RWPE2 (cell line): ENCODE data around the gene CDC42BPB.

ENCODE experiments used
- ATAC-seq: fragments of 200-7000 bp; cut with Tn5 transposase; 3 replicates; pipeline ENCODE4 v1.9.1; 2021; ENCODE audit warnings: low read depth
- DNase-seq: peaks from one replicate; pipeline ENCODE4 v3.0.0-alpha.2; 2020; ENCODE audit warnings: low spot score
- H3K27ac ChIP-seq: fragments of 450-650 bp; 2 replicates; pipeline ENCODE4 v1.5.1; 2017; ENCODE audit warnings: mild to moderate bottlenecking; ENCODE audit not compliant: poor library complexity, severe bottlenecking
- H3K27me3 ChIP-seq: fragments of 250-450 bp; sonication (Bioruptor Pico); 2 replicates; pipeline ENCODE4 v1.5.1; 2021; ENCODE audit warnings: mild to moderate bottlenecking, moderate library complexity; ENCODE audit not compliant: insufficient read depth, poor library complexity, severe bottlenecking
- H3K36me3 ChIP-seq: fragments of 250-450 bp; sonication (Bioruptor Pico); 2 replicates; pipeline ENCODE4 v1.5.1; 2020; ENCODE audit warnings: low read depth, mild to moderate bottlenecking, moderate library complexity
- H3K4me1 ChIP-seq: fragments of 250-450 bp; sonication (Bioruptor Pico); 2 replicates; pipeline ENCODE4 v1.5.1; 2021; ENCODE audit warnings: mild to moderate bottlenecking, moderate library complexity; ENCODE audit not compliant: insufficient read depth, poor library complexity, severe bottlenecking
- H3K4me3 ChIP-seq: fragments of 250-450 bp; sonication (Bioruptor Pico); 2 replicates; pipeline ENCODE4 v1.5.1; 2021; ENCODE audit warnings: mild to moderate bottlenecking, moderate library complexity; ENCODE audit not compliant: severe bottlenecking
- H3K9me3 ChIP-seq: fragments of 250-450 bp; sonication (Bioruptor Pico); 2 replicates; pipeline ENCODE4 v1.5.1; 2021; ENCODE audit warnings: mild to moderate bottlenecking, moderate library complexity; ENCODE audit not compliant: severe bottlenecking
- TF ChIP-seq, protein P1 (sequence below): fragments of 450-650 bp; IDR thresholded peaks from one replicate; pipeline ENCODE4 v1.5.1; 2017; ENCODE audit warnings: mild to moderate bottlenecking, moderate library complexity; ENCODE audit not compliant: poor library complexity, severe bottlenecking

The CDC42BPB gene

GRCh38 chr14:103001651-103002396 is 55.5 kb downstream of the CDC42BPB start:
- H3K36me3 ChIP-seq = peaks cover 70% of the 10 kb centered on the region
- no peaks in the 10 kb centered on the region for H3K27me3 ChIP-seq
- TF ChIP-seq, protein P1, sequence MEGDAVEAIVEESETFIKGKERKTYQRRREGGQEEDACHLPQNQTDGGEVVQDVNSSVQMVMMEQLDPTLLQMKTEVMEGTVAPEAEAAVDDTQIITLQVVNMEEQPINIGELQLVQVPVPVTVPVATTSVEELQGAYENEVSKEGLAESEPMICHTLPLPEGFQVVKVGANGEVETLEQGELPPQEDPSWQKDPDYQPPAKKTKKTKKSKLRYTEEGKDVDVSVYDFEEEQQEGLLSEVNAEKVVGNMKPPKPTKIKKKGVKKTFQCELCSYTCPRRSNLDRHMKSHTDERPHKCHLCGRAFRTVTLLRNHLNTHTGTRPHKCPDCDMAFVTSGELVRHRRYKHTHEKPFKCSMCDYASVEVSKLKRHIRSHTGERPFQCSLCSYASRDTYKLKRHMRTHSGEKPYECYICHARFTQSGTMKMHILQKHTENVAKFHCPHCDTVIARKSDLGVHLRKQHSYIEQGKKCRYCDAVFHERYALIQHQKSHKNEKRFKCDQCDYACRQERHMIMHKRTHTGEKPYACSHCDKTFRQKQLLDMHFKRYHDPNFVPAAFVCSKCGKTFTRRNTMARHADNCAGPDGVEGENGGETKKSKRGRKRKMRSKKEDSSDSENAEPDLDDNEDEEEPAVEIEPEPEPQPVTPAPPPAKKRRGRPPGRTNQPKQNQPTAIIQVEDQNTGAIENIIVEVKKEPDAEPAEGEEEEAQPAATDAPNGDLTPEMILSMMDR = no peak
- no peak for DNase-seq
- no peak overlapping the region for H3K27ac ChIP-seq
- no peak for ATAC-seq
- H3K9me3 ChIP-seq = no peaks in the 10 kb centered on the region
- no peaks in the 10 kb centered on the region for H3K4me1 ChIP-seq
- H3K4me3 ChIP-seq = no peak overlapping the region

DNA sequence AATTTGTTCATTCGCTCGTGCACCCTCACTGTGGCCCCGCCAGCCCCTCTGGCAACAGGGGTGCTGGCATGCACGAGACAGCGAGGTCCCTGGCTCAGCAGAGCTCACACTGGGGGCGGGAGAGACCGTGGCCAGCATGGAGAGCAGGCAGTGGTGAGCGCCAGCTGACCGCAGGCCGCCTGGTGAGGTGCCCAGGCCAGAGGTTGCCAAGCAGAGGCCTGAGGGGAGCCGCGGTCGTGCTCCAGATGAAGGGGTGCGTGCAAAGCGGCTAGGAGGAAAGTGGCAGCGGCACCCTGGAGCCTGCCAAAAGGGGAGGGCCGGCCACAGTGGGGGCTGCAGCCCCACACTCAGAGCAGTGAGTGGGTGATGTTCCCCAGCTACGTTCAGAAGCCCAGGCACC is 56.1 kb downstream of the CDC42BPB start:
- Histone ChIP-seq H3K4me3 (no peak overlapping the region), H3K27me3 (no peaks in the 10 kb centered on the region), H3K27ac (no peak overlapping the region), H3K9me3 (no peaks in the 10 kb centered on the region), H3K36me3 (peaks cover 68% of the 10 kb centered on the region), H3K4me1 (no peaks in the 10 kb centered on the region)
- no peak for DNase-seq
- ATAC-seq = no peak
- TF ChIP-seq, protein P1 = no peak

DNA sequence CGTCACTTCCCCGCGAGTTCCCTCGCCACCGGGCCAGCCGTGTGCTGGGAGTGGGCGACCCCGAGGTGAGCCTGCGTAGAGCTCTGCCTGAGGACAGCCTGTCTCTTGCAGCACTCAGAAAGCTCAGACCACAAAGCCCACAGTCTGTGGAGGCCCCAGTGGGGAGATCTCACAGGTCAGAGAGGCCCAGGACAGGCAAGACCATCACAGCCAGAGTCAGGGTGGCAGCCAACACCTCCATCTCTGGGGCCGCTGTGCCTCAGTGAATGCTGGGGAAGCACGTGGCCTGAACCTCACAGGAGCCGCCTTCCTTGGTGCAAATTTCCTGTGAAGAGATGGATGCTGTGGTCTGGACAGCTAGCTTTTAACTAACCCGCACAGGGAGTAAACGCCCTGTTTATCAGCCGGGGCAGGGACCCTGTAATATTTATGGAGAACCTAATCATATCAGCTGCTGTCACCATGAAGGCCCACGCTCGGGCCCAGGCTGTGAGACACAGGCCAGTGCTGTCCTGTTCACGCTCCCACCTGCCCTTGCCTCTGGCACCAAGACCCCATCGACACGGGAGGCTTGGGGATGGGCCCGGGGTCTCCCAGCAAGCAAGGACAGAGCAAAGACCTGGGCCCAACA is 56.9 kb downstream of the CDC42BPB start:
- 0 out of 3 replicates have a peak, but pooled peaks have one; percentile 15 for ATAC-seq
- H3K4me1 ChIP-seq = no peaks in the 10 kb centered on the region
- no peaks in the 10 kb centered on the region for H3K9me3 ChIP-seq
- no peak overlapping the region for H3K4me3 ChIP-seq
- TF ChIP-seq, protein P1 = no peak
- no peak for DNase-seq
- no peaks in the 10 kb centered on the region for H3K27me3 ChIP-seq
- peaks cover 71% of the 10 kb centered on the region for H3K36me3 ChIP-seq
- no peak overlapping the region for H3K27ac ChIP-seq

GRCh38 chr14:102999227-102999895 is 58.0 kb downstream of the CDC42BPB start:
- TF ChIP-seq, protein P1 = no peak
- Histone ChIP-seq H3K27ac (no peak overlapping the region), H3K27me3 (no peaks in the 10 kb centered on the region), H3K36me3 (peaks cover 70% of the 10 kb centered on the region), H3K4me3 (no peak overlapping the region), H3K9me3 (no peaks in the 10 kb centered on the region), H3K4me1 (peaks cover 2% of the 10 kb centered on the region)
- ATAC-seq = no peak
- no peak for DNase-seq
